Activated CD4-positive, alpha-beta T cell treated with anti-CD3 and anti-CD28 coated beads, Interleukin-2, amount 10 ng/mL, durations not matched to agents 7 days and 5 days (primary cell): ENCODE data around the gene STK32C. TPM values are rescaled to one million over a fixed set of nuclear protein-coding genes. Genes with fewer than 3 reads are reported as not detected.
A peak's percentile ranks its signal among the peaks of the same experiment; 100 is the strongest.
"Not testable (repeated sequence)": the region's sequence is repeated elsewhere in the genome, so short reads cannot be mapped to it uniquely, and the experiment has no call there.

Experiments used
- CTCF ChIA-PET: fragments of 350-600 bp; sonication (Branson Sonifier 250); formaldehyde crosslinking; loops from one replicate; lab custom pipeline; 2021; ENCODE audit warnings: antibody characterized with exemption; lab: Charles Lee
- POLR2A ChIA-PET: fragments of 350-600 bp; sonication (Branson Sonifier 250); formaldehyde crosslinking; loops from one replicate; lab custom pipeline; 2021; ENCODE audit warnings: antibody characterized with exemption; lab: Charles Lee
- DNase-seq: peaks from one replicate; pipeline ENCODE4 v3.0.0-alpha.2; 2020
- H3K27ac Mint-ChIP-seq: one replicate; pipeline ENCODE4 v1.8.0; 2021; ENCODE audit warnings: mild to moderate bottlenecking, moderate library complexity, mixed read lengths
- H3K27me3 Mint-ChIP-seq: one replicate; pipeline ENCODE4 v1.8.0; 2021; ENCODE audit warnings: mixed read lengths
- H3K36me3 Mint-ChIP-seq: one replicate; pipeline ENCODE4 v1.8.0; 2021; ENCODE audit warnings: low read depth, mixed read lengths
- H3K4me1 Mint-ChIP-seq: one replicate; pipeline ENCODE4 v1.8.0; 2021; ENCODE audit warnings: mixed read lengths
- H3K4me3 Mint-ChIP-seq: one replicate; pipeline ENCODE4 v1.8.0; 2021; ENCODE audit warnings: mild to moderate bottlenecking, moderate library complexity, mixed read lengths
- H3K9me3 Mint-ChIP-seq: one replicate; pipeline ENCODE4 v1.8.0; 2021; ENCODE audit warnings: mixed read lengths
- total RNA-seq, 2 experiments: library from RNA; stranded (reverse); gene quantifications; one replicate each; pipeline ENCODE4 v1.2.3, GENCODE V29; 2021

Gene STK32C
- total RNA-seq, 2 experiments from 2014 or later = 11.1 to 15.2 TPM

- H3K36me3 Mint-ChIP-seq, H3K27me3 Mint-ChIP-seq, H3K4me3 Mint-ChIP-seq, H3K9me3 Mint-ChIP-seq, CTCF ChIA-PET, POLR2A ChIA-PET: not testable (repeated sequence)
- peaks cover 39% of the 10 kb centered on the region for H3K4me1 Mint-ChIP-seq
- peak; percentile 15 for DNase-seq
- peak overlapping the region; percentile 78 for H3K27ac Mint-ChIP-seq
These were observed 148.2 kb downstream of the STK32C start for GRCh38 chr10:132159302-132160230.

GRCh38 chr10:132158823-132159222 lies 148.9 kb downstream of the STK32C start:
- ChIA-PET CTCF (no interaction called here), POLR2A (no interaction called here)
- peaks cover 2% of the 10 kb centered on the region for H3K36me3 Mint-ChIP-seq
- H3K27me3 Mint-ChIP-seq = no peaks in the 10 kb centered on the region
- peak overlapping the region; percentile 78 for H3K27ac Mint-ChIP-seq
- H3K4me1 Mint-ChIP-seq = peaks cover 35% of the 10 kb centered on the region
- no peaks in the 10 kb centered on the region for H3K9me3 Mint-ChIP-seq
- H3K4me3 Mint-ChIP-seq = no peak overlapping the region
- DNase-seq = no peak

- Mint-ChIP-seq H3K27ac (peak overlapping the region; percentile 63), H3K36me3 (peaks cover 2% of the 10 kb centered on the region), H3K4me3 (no peak overlapping the region), H3K4me1 (peaks cover 31% of the 10 kb centered on the region), H3K9me3 (no peaks in the 10 kb centered on the region), H3K27me3 (no peaks in the 10 kb centered on the region)
- peak; percentile 44 for DNase-seq
- CTCF ChIA-PET = interaction anchor here (1.0 to 1.1 kb wide), 2 partner anchors 16 to 66 kb away, joined by 3 read pairs; no protein-coding TSS in a partner anchor
- POLR2A ChIA-PET = no interaction called here
These were observed 149.5 kb downstream of the STK32C start for GRCh38 chr10:132158122-132158741.

Other genes with a start within 250 kb of the STK32C start
- under 1 TPM; 0.07 to 0.12 TPM for gene JAKMIP3, start 242.0 kb downstream of the STK32C start, total RNA-seq
- gene DPYSL4, start 121.0 kb downstream of the STK32C start, total RNA-seq = 1 to 10 TPM; 1.2 to 1.6 TPM
- gene LRRC27, start 24.2 kb upstream of the STK32C start, total RNA-seq = 1 to 10 TPM; 4.4 to 6.1 TPM
- 1 to 10 TPM; 8.1 to 9.3 TPM for gene PWWP2B, start 89.2 kb upstream of the STK32C start, total RNA-seq
- 1 to 10 TPM; 9.1 to 9.9 TPM for gene INPP5A, start 229.8 kb upstream of the STK32C start, total RNA-seq